Ovary (tissue), 3 donors: ENCODE measurements around the gene GTSF1L.

ENCODE experiments used
- CTCF ChIP-seq, 3 donors: fragments of 450-650 bp in 2 of 3; fragments of 200-600 bp in 1 of 3; IDR thresholded peaks; one replicate each; pipeline versions ENCODE4 v1.5.1 to v1.8.0; 2016 to 2022; ENCODE audit warnings: antibody characterized with exemption in 3 of 3, mild to moderate bottlenecking in 1 of 3
- EP300 ChIP-seq: sonication (generic); formaldehyde crosslinking; IDR thresholded peaks from one replicate; pipeline ENCODE4 v1.6.1; 2017; ENCODE audit warnings: antibody characterized with exemption
- POLR2A ChIP-seq: fragments of 450-650 bp; IDR thresholded peaks from one replicate; pipeline ENCODE4 v1.6.1; 2017; ENCODE audit warnings: antibody characterized with exemption, mild to moderate bottlenecking, moderate library complexity
- donor health status: DM: no; HTN: no; CAD: no.

- TF ChIP-seq EP300: no peak
- no peak for TF ChIP-seq CTCF (IDR thresholded peaks at IDR 0.05)
- no peak for TF ChIP-seq POLR2A
These were observed 50.4 kb downstream of the GTSF1L start for GRCh38 chr20:43676368-43676767.
